ENCODE results near the gene CFAP99. TPM values are rescaled to one million over a fixed set of nuclear protein-coding genes. Genes with fewer than 3 reads are reported as not detected.

Gene CFAP99
- total RNA-seq, 2 donors from 2014 or later, result not detected

GRCh38 chr4:2409381-2409783 lies 9.4 kb upstream of the CFAP99 start:
- Mint-ChIP-seq H3K36me3 (ENCODE audit: low read depth) (no peaks in the 10 kb centered on the region), H3K27me3 (ENCODE audit: insufficient read depth) (peaks cover 21% of the 10 kb centered on the region), H3K9me3 (no peaks in the 10 kb centered on the region), H3K27ac (no peak overlapping the region), H3K4me3 (no peak overlapping the region), H3K4me1 (peaks cover 21% of the 10 kb centered on the region)
- H3K36me3 ChIP-seq (ENCODE audit: control insufficient read depth, insufficient read depth, low read length), result no peaks in the 10 kb centered on the region
- no peaks in the 10 kb centered on the region for H3K4me1 ChIP-seq (ENCODE audit: control insufficient read depth, insufficient read depth, low read length)
- peak; percentile 40 for DNase-seq
- H3K27me3 ChIP-seq (ENCODE audit: control insufficient read depth, insufficient read depth, low read length, poor library complexity, severe bottlenecking), result peaks cover 6% of the 10 kb centered on the region
- H3K27ac ChIP-seq (ENCODE audit: low read depth, low read length), result no peak overlapping the region
- H3K9ac ChIP-seq (ENCODE audit: extremely low read depth, low read length, poor library complexity, severe bottlenecking), result no peak overlapping the region
- TF ChIP-seq, protein P1, sequence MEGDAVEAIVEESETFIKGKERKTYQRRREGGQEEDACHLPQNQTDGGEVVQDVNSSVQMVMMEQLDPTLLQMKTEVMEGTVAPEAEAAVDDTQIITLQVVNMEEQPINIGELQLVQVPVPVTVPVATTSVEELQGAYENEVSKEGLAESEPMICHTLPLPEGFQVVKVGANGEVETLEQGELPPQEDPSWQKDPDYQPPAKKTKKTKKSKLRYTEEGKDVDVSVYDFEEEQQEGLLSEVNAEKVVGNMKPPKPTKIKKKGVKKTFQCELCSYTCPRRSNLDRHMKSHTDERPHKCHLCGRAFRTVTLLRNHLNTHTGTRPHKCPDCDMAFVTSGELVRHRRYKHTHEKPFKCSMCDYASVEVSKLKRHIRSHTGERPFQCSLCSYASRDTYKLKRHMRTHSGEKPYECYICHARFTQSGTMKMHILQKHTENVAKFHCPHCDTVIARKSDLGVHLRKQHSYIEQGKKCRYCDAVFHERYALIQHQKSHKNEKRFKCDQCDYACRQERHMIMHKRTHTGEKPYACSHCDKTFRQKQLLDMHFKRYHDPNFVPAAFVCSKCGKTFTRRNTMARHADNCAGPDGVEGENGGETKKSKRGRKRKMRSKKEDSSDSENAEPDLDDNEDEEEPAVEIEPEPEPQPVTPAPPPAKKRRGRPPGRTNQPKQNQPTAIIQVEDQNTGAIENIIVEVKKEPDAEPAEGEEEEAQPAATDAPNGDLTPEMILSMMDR (conservative IDR thresholded peaks at IDR 0.05), result no peak
- 90 to 94% methylated on average over 4 to 14 of the region's 14 CpGs for WGBS, 2 experiments (ENCODE audit: insufficient coverage in 1 of 2, insufficient read length in 1 of 2)
- H3K4me3 ChIP-seq (ENCODE audit: low read length), result no peak overlapping the region
- no peaks in the 10 kb centered on the region for H3K9me3 ChIP-seq (ENCODE audit: control insufficient read depth, low read length)

DNA sequence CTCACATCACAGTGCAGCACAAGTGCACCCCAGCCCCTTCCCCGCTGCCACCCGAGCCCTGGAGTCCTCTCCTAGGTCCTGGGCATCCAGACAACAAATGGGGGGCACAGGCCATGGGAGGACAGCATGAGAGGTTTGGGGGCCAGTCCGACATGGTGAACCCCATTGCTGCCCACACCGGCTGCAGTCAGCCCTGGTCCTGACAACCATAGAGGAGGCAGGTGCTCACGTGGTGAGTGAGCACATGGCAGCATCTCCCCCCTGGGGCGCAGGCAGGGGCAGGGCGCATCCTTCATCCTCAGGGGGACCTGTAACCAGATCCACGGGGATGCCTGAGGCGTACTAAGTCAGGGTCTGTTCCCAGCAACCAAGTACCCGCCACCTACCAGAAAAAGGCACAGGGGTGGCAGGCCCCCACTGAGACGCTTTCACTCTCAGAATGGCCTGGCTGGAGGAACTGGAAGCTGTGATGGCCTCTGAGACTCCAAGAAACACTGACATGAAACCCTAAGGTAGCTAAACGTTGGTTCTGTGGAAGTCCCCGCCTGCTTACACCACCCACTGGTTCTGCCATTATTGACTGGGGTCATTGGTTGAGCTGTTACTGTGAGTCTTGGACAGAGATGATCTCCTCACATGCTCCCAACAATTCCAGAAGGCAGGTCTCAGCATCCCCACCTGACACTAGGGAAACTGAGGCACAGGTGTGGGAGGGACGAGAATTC lies 6.8 kb upstream of the CFAP99 start:
- Mint-ChIP-seq H3K27me3 (ENCODE audit: insufficient read depth) (peaks cover 47% of the 10 kb centered on the region), H3K36me3 (ENCODE audit: low read depth) (no peaks in the 10 kb centered on the region), H3K4me3 (no peak overlapping the region), H3K9me3 (no peaks in the 10 kb centered on the region), H3K4me1 (peaks cover 27% of the 10 kb centered on the region), H3K27ac (no peak overlapping the region)
- H3K27me3 ChIP-seq (ENCODE audit: control insufficient read depth, insufficient read depth, low read length, poor library complexity, severe bottlenecking), result peaks cover 31% of the 10 kb centered on the region
- H3K4me1 ChIP-seq (ENCODE audit: control insufficient read depth, insufficient read depth, low read length), result no peaks in the 10 kb centered on the region
- H3K4me3 ChIP-seq (ENCODE audit: low read length), result no peak overlapping the region
- TF ChIP-seq, protein P1 (conservative IDR thresholded peaks at IDR 0.05), result no peak
- DNase-seq, result peak; percentile 44
- no peaks in the 10 kb centered on the region for H3K36me3 ChIP-seq (ENCODE audit: control insufficient read depth, insufficient read depth, low read length)
- no peak overlapping the region for H3K27ac ChIP-seq (ENCODE audit: low read depth, low read length)
- H3K9ac ChIP-seq (ENCODE audit: extremely low read depth, low read length, poor library complexity, severe bottlenecking), result no peak overlapping the region
- WGBS, 2 experiments (ENCODE audit: insufficient coverage in 1 of 2, insufficient read length in 1 of 2), result 88 to 90% methylated on average over 11 to 14 of the region's 14 CpGs
- no peaks in the 10 kb centered on the region for H3K9me3 ChIP-seq (ENCODE audit: control insufficient read depth, low read length)

GRCh38 chr4:2412534-2412884 lies 6.2 kb upstream of the CFAP99 start:
- no peak overlapping the region for H3K27ac ChIP-seq (ENCODE audit: low read depth, low read length)

More at GRCh38 chr4:2412534-2412884, 6.2 kb upstream of the CFAP99 start:
- TF ChIP-seq, protein P1 (conservative IDR thresholded peaks at IDR 0.05), result no peak
- H3K4me1 Mint-ChIP-seq, result peaks cover 27% of the 10 kb centered on the region
- DNase-seq, result no peak
- Histone ChIP-seq H3K27me3 (ENCODE audit: control insufficient read depth, insufficient read depth, low read length, poor library complexity, severe bottlenecking) (peaks cover 37% of the 10 kb centered on the region), H3K36me3 (ENCODE audit: control insufficient read depth, insufficient read depth, low read length) (no peaks in the 10 kb centered on the region), H3K9me3 (ENCODE audit: control insufficient read depth, low read length) (no peaks in the 10 kb centered on the region), H3K4me3 (ENCODE audit: low read length) (no peak overlapping the region), H3K4me1 (ENCODE audit: control insufficient read depth, insufficient read depth, low read length) (no peaks in the 10 kb centered on the region), H3K9ac (ENCODE audit: extremely low read depth, low read length, poor library complexity, severe bottlenecking) (no peak overlapping the region)
- H3K4me3 Mint-ChIP-seq, result peak overlapping the region; percentile 33
- no peaks in the 10 kb centered on the region for H3K36me3 Mint-ChIP-seq (ENCODE audit: low read depth)
- H3K9me3 Mint-ChIP-seq, result no peaks in the 10 kb centered on the region
- 60 to 64% methylated on average over 5 of the region's 5 CpGs for WGBS, 2 experiments (ENCODE audit: insufficient coverage in 1 of 2, insufficient read length in 1 of 2)
- peaks cover 50% of the 10 kb centered on the region for H3K27me3 Mint-ChIP-seq (ENCODE audit: insufficient read depth)
- H3K27ac Mint-ChIP-seq, result peak overlapping the region; percentile 61
